Right lobe of liver (tissue), 6 donors: ENCODE measurements around the gene ARHGEF11. TPM values are rescaled to one million over a fixed set of nuclear protein-coding genes. Genes with fewer than 3 reads are reported as not detected.

Experiments
- ATAC-seq, 4 donors: fragments of 200-7000 bp; cut with Tn5 transposase; one replicate each; pipeline ENCODE4 v1.9.1; 2020; ENCODE audit warnings: mild to moderate bottlenecking in 4 of 4, moderate library complexity in 4 of 4
- DNase-seq, 3 donors: peaks; one replicate each; pipeline ENCODE4 v3.0.0-alpha.2; 2020
- H3K27ac ChIP-seq, 3 donors: fragments of 200-600 bp; one replicate each; pipeline ENCODE4 v1.8.0; 2022
- H3K27me3 ChIP-seq, 2 donors: fragments of 200-600 bp; one replicate each; pipeline ENCODE4 v1.8.0; 2022
- H3K36me3 ChIP-seq, 4 donors: fragments of 200-600 bp; sonication (generic) in 1 of 4; one replicate each; pipeline versions ENCODE4 v1.5.1 to v1.8.0; 2017 to 2022; ENCODE audit warnings: control low read depth in 1 of 4
- H3K4me1 ChIP-seq, 4 donors: fragments of 200-600 bp; sonication (generic) in 1 of 4; one replicate each; pipeline versions ENCODE4 v1.5.1 to v1.8.0; 2017 to 2022; ENCODE audit warnings: control low read depth in 1 of 4
- H3K4me3 ChIP-seq, 3 donors: fragments of 200-600 bp; one replicate each; pipeline ENCODE4 v1.8.0; 2022
- H3K9me3 ChIP-seq, 4 donors: fragments of 200-600 bp; sonication (generic) in 1 of 4; one replicate each; pipeline versions ENCODE4 v1.5.1 to v1.8.0; 2017 to 2022; ENCODE audit warnings: control low read depth in 1 of 4
- POLR2A ChIP-seq: fragments of 450-650 bp; IDR thresholded peaks from one replicate; pipeline ENCODE4 v1.6.1; 2017; ENCODE audit warnings: antibody characterized with exemption, mild to moderate bottlenecking
- WGBS: methylation state at CpG from one replicate; pipeline ENCODE4 v1.1.6; 2018; ENCODE audit warnings: low coverage, low lambda C conversion rate; ENCODE audit not compliant: insufficient coverage; ENCODE audit errors: missing lambda C conversion rate; 5-methylcytosine and 5-hydroxymethylcytosine counted together
- intact Hi-C, 2 donors: fragments of 100-400 bp; cut with DNase I; formaldehyde crosslinking; loops; one replicate each; pipeline versions ENCODE4 v1.11.2 to v1.14.1; 2022
- microRNA counts: library from miRNA; unstranded; fragments of <30 nt; microRNA quantifications from one replicate; lab custom pipeline; 2016
- microRNA-seq, 2 donors: library from miRNA; unstranded; fragments of <30 nt; microRNA quantifications; one replicate each; pipeline ENCODE4, GENCODE V29; 2019 to 2020
- small RNA-seq, 2 experiments: library from RNA; depleted of rRNA; stranded (forward); fragments of <200 nt; gene quantifications; one replicate each; pipeline ENCODE3, GENCODE V24; 2016
- total RNA-seq, 6 experiments: library from RNA; depleted of rRNA in 2 of 6; stranded (reverse); fragments of >200 nt in 2 of 6; fragmentation: NEBNext Ultra II Directional in 3 of 6; extraction: Animal tissue kit (Norgen Biotek cat#: 25700) in 3 of 6; gene quantifications; one replicate each; pipeline versions ENCODE4 v1.1.0 to v1.2.4, GENCODE V29; 2016 to 2023
- TF ChIP-seq, protein P1 (sequence below), 4 donors: fragments of 200-600 bp in 3 of 4; fragments of 450-650 bp in 1 of 4; IDR thresholded peaks; one replicate each; pipeline versions ENCODE4 v1.5.1 to v1.8.0; 2016 to 2022; ENCODE audit warnings: antibody characterized with exemption in 4 of 4, mild to moderate bottlenecking in 2 of 4
- donor health status: DM: no; HTN: yes; CAD: no.
- donor health status: DM: no; HTN: no; CAD: no.
- donor health status: DM: no; HTN: no; CAD: no.
- donor health status: DM: no; HTN: yes; CAD: no.
- donor health status: DM: no; HTN: yes; CAD: no.

Gene ARHGEF11
- total RNA-seq, 6 experiments from 2014 or later = 10.5 to 18.7 (median 12.8) TPM

DNA sequence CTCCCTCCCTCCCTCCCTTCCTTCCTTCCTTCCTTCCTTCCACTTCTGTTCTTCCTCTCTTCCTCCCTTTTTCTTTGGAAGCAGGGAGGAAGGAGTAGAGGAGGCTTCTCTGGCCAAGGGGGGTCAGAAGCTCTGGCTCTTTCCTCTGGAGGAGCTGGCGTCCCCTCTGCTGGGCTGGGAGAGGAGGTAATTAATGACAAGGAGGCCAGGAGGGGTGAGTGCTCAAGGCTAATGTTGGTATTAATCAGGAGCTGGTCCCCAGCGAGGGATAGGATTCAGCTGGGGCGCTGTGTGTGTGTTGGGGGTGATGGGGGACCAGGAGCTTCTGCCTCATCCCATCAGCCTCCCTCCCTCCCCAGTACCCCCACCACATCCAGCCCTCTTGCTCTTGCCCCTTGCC lies 158.2 kb downstream of the ARHGEF11 start:
- H3K9me3 ChIP-seq = no peaks in the 10 kb centered on the region
- no peaks in the 10 kb centered on the region for H3K36me3 ChIP-seq
- DNase-seq (no peak), ATAC-seq (no peak)
- intact Hi-C loops = no loop called here
- no peak overlapping the region for H3K27ac ChIP-seq
- no peak overlapping the region for H3K4me3 ChIP-seq
- 27% methylated on average over 2 of the region's 3 CpGs for WGBS
- TF ChIP-seq, protein P1, sequence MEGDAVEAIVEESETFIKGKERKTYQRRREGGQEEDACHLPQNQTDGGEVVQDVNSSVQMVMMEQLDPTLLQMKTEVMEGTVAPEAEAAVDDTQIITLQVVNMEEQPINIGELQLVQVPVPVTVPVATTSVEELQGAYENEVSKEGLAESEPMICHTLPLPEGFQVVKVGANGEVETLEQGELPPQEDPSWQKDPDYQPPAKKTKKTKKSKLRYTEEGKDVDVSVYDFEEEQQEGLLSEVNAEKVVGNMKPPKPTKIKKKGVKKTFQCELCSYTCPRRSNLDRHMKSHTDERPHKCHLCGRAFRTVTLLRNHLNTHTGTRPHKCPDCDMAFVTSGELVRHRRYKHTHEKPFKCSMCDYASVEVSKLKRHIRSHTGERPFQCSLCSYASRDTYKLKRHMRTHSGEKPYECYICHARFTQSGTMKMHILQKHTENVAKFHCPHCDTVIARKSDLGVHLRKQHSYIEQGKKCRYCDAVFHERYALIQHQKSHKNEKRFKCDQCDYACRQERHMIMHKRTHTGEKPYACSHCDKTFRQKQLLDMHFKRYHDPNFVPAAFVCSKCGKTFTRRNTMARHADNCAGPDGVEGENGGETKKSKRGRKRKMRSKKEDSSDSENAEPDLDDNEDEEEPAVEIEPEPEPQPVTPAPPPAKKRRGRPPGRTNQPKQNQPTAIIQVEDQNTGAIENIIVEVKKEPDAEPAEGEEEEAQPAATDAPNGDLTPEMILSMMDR (IDR thresholded peaks at IDR 0.05) = no peak
- TF ChIP-seq POLR2A = no peak
- peaks cover 0 to 3% (median 0%) of the 10 kb centered on the region in 4 donors for H3K4me1 ChIP-seq
- H3K27me3 ChIP-seq = no peaks in the 10 kb centered on the region

DNA sequence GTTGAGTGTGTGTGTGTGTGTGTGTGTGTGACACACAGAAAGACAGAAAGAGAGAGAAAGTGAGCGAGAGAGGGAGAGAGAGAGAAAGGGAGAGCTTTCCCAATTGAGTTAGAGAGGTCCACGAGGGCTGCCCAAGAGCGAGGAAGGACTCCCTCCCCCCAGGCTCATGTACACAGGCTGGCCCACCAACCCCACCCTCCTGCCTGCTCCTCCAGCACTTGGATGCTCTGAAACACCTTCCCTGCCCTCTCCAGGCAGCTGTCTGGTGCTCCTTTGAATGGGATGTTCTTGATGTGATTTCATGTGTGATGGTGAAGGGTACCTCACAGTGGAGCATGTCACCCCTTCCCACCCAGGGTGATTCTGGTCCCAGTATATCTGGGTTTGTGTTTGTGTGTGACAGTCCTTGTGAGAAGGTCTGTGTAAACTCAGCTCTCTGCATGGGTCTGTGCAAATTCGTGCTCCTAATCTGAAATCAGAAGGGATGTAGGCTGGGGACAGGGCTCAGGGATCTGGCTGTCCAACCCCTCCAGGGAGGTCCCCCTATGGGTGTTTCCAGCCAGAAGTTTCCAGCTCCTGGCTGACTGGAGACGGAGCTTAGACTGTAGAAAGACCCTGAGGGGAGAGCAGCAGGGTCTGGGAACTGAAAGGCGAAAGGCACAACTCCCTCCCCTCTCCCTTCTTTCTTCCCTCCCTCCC lies 158.8 kb downstream of the ARHGEF11 start:
- intact Hi-C loops = no loop called here
- ATAC-seq (no peak), DNase-seq (no peak)
- no peaks in the 10 kb centered on the region for H3K27me3 ChIP-seq
- H3K4me1 ChIP-seq = no peaks in the 10 kb centered on the region
- no peak overlapping the region for H3K4me3 ChIP-seq
- H3K9me3 ChIP-seq = no peaks in the 10 kb centered on the region
- TF ChIP-seq, protein P1 (IDR thresholded peaks at IDR 0.05) = no peak
- TF ChIP-seq POLR2A = no peak
- H3K27ac ChIP-seq = no peak overlapping the region
- H3K36me3 ChIP-seq = no peaks in the 10 kb centered on the region
- 21% methylated on average over 2 of the region's 6 CpGs for WGBS

DNA sequence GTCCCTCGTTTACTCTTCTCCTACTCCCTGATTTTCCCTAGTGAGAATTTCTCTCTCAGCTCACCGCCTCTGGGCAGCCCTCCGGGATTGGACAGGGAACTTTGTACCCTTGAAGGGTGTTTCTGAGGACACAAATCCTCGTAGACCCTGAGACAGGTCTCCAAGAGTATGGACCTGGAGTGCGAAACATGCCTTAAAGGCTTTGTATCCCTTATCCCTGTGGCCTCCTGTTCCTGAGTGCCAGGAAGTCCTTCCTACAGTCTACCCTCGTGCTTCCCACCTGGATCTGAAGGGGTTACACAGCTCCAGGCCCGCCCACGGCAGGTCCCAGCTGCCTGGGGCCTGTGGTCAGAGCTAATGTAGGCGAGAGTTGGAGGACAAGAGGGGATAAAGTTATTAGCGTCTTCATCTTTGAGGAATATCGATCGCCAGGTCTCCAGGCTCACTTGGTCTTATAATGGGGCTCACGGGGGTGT lies 159.6 kb downstream of the ARHGEF11 start:
- DNase-seq = no peak
- no peaks in the 10 kb centered on the region for H3K27me3 ChIP-seq

DNA sequence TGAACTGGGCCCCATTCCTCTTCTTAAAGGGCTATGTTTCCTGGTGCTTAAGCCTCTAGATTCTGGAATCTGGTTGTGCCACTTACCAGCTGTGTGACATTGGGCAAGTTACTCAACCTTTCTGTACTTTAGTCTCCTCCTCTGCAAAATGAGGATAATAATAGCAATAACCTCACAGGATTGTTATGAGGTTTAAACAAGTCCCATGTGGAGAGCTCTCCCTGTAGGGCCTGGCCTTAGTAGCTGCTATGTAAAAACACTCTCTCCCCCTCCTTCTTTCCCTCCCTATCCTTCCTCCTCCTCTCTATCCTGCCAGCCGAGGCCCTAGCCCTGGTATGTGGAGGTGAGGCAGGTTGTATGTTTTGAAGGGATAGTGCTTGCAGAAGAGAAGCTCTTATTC lies 160.2 kb downstream of the ARHGEF11 start:
- no peaks in the 10 kb centered on the region for H3K36me3 ChIP-seq
- intact Hi-C loops = no loop called here
- no peak overlapping the region for H3K4me3 ChIP-seq
- no peak overlapping the region for H3K27ac ChIP-seq
- no peaks in the 10 kb centered on the region for H3K9me3 ChIP-seq
- H3K4me1 ChIP-seq = no peaks in the 10 kb centered on the region
- no peak for ATAC-seq
- no peak for DNase-seq
- 0% methylated on average over 1 of the region's 1 CpG for WGBS
- TF ChIP-seq POLR2A = no peak
- TF ChIP-seq, protein P1 (IDR thresholded peaks at IDR 0.05) = no peak
- no peaks in the 10 kb centered on the region for H3K27me3 ChIP-seq

More for the DNA sequence above, 159.6 kb downstream of the ARHGEF11 start:
- no peaks in the 10 kb centered on the region for H3K36me3 ChIP-seq
- no peaks in the 10 kb centered on the region for H3K4me1 ChIP-seq
- H3K9me3 ChIP-seq = no peaks in the 10 kb centered on the region
- H3K4me3 ChIP-seq = no peak overlapping the region
- intact Hi-C loops = no loop called here
- 58% methylated on average over 8 of the region's 13 CpGs for WGBS
- no peak overlapping the region for H3K27ac ChIP-seq
- ATAC-seq = no peak
- no peak for TF ChIP-seq POLR2A
- TF ChIP-seq, protein P1 (IDR thresholded peaks at IDR 0.05) = no peak

MicroRNA genes within 50 kb of the gene (microRNA counts, 767-probe panel; counts per million panel counts)
- microRNA hsa-miR-765 (lab: Ali Mortazavi, UCI) = 237 counts per million

Small RNAs within 50 kb of the gene (microRNA-seq; reads per million reads assigned to microRNA genes)
- 0 to 0.29 reads per million in 2 donors for gene MIR765

Small RNAs within 50 kb of the gene (small RNA-seq; reads per million reads assigned to genes)
- gene MIR765 (0 reads per million in 2 experiments), gene RN7SL612P (0 reads per million in 2 experiments)

Other genes starting within 250 kb of the ARHGEF11 start
- 1 to 10 TPM in 1 of 6 experiments, under 1 TPM in 5; 0.32 to 1.3 (median 0.67) TPM for gene SH2D2A, start 228.9 kb downstream of the ARHGEF11 start, total RNA-seq
- gene INSRR, start 186.6 kb downstream of the ARHGEF11 start, total RNA-seq = not detected
- not detected for gene NTRK1, start 184.9 kb downstream of the ARHGEF11 start, total RNA-seq
- 1 to 10 TPM; 2.2 to 9.8 (median 3.6) TPM for gene PEAR1, start 152.0 kb downstream of the ARHGEF11 start, total RNA-seq
- gene LRRC71, start 125.1 kb downstream of the ARHGEF11 start, total RNA-seq = under 1 TPM in 2 of 6 experiments, not detected in 4; 0.12 to 0.20 TPM
- not detected for gene ETV3L, start 54.1 kb upstream of the ARHGEF11 start, total RNA-seq
- 1 to 10 TPM; 4.9 to 7.8 (median 6.5) TPM for gene ETV3, start 92.7 kb upstream of the ARHGEF11 start, total RNA-seq